GM06990 (cell line): ENCODE data around the gene ARHGEF12.

Experiments used
- DNase-seq: peaks from one replicate; pipeline ENCODE4 v3.0.0-alpha.2; 2011; ENCODE audit not compliant: insufficient read length; ENCODE audit errors: extremely low read depth
- H3K27me3 ChIP-seq: replicated peaks from 2 replicates; pipeline ENCODE4 v1.6.0; 2011; ENCODE audit warnings: low read length; ENCODE audit not compliant: control insufficient read depth, insufficient read depth
- H3K36me3 ChIP-seq: 2 replicates; pipeline ENCODE4 v1.5.1; 2011; ENCODE audit warnings: low read length; ENCODE audit not compliant: control insufficient read depth, insufficient read depth
- H3K4me3 ChIP-seq: replicated peaks from 2 replicates; pipeline ENCODE4 v1.5.1; 2011; ENCODE audit warnings: low read depth, mild to moderate bottlenecking, control low read depth, low read length
- CTCF ChIP-seq: IDR thresholded peaks from 2 replicates; pipeline ENCODE4 v1.5.1; 2011; ENCODE audit warnings: low read length, control low read depth, mild to moderate bottlenecking, inconsistent platforms; ENCODE audit not compliant: insufficient read depth, poor library complexity, severe bottlenecking

ARHGEF12 gene

GRCh38 chr11:120538707-120539106, 202.5 kb downstream of the ARHGEF12 start:
- TF ChIP-seq CTCF: no peak

More at GRCh38 chr11:120538707-120539106, 202.5 kb downstream of the ARHGEF12 start:
- Histone ChIP-seq H3K27me3 (no peaks in the 10 kb centered on the region), H3K4me3 (no peak overlapping the region), H3K36me3 (no peaks in the 10 kb centered on the region)
- DNase-seq: no peak
